DOHH2 (cell line): ENCODE measurements around the gene CSNK2B.

Experiments
- H3F3A ChIP-seq: fragments of 200-600 bp; sonication (generic), shearing (Covaris generic); 2 replicates; pipeline ENCODE4 v1.6.0; 2016; ENCODE audit warnings: antibody characterized with exemption, mild to moderate bottlenecking; ENCODE audit not compliant: control insufficient read depth, insufficient read depth
- H3K27ac ChIP-seq: fragments of 200-600 bp; sonication (generic); 2 replicates; pipeline ENCODE4 v1.5.1; 2014; ENCODE audit warnings: low read depth, mild to moderate bottlenecking, low read length, moderate library complexity
- H3K27me3 ChIP-seq: fragments of 200-600 bp; sonication (generic); 2 replicates; pipeline ENCODE4 v1.6.1; 2014; ENCODE audit warnings: mild to moderate bottlenecking, low read length, mixed read lengths; ENCODE audit not compliant: control insufficient read depth
- H3K36me3 ChIP-seq: fragments of 200-600 bp; sonication (generic); 2 replicates; pipeline ENCODE4 v1.6.1; 2014; ENCODE audit warnings: mild to moderate bottlenecking, low read length, moderate library complexity, mixed read lengths; ENCODE audit not compliant: control insufficient read depth
- H3K4me1 ChIP-seq: fragments of 200-600 bp; sonication (generic); 2 replicates; pipeline ENCODE4 v1.6.1; 2014; ENCODE audit warnings: mild to moderate bottlenecking, low read length, mixed read lengths; ENCODE audit not compliant: control insufficient read depth
- H3K4me2 ChIP-seq: fragments of 200-600 bp; sonication (generic); 2 replicates; pipeline ENCODE4 v1.6.0; 2014; ENCODE audit warnings: mild to moderate bottlenecking, low read length, moderate library complexity
- H3K4me3 ChIP-seq: fragments of 200-600 bp; sonication (generic); 2 replicates; pipeline ENCODE4 v1.5.1; 2014; ENCODE audit warnings: mild to moderate bottlenecking, low read length, mixed read lengths
- H3K79me2 ChIP-seq: fragments of 200-600 bp; sonication (generic); 2 replicates; pipeline ENCODE4 v1.6.1; 2014; ENCODE audit warnings: mild to moderate bottlenecking, low read length, mixed read lengths; ENCODE audit not compliant: control insufficient read depth
- H3K9me2 ChIP-seq: fragments of 200-600 bp; sonication (generic); replicated peaks from 2 replicates; pipeline ENCODE4 v1.6.1; 2014; ENCODE audit warnings: mild to moderate bottlenecking, low read length, mixed read lengths; ENCODE audit not compliant: control insufficient read depth
- H3K9me3 ChIP-seq: fragments of 200-600 bp; sonication (generic); 2 replicates; pipeline ENCODE4 v1.6.1; 2014; ENCODE audit warnings: antibody characterized with exemption, low read length, mixed read lengths; ENCODE audit not compliant: control insufficient read depth, insufficient read depth
- H4K20me1 ChIP-seq: fragments of 200-600 bp; sonication (generic); 2 replicates; pipeline ENCODE4 v1.6.0; 2014; ENCODE audit warnings: low read depth, mild to moderate bottlenecking, antibody characterized with exemption, low read length, moderate library complexity; ENCODE audit not compliant: control insufficient read depth, insufficient read depth
- CTCF ChIP-seq: fragments of 200-600 bp; sonication (generic); IDR thresholded peaks from one replicate; pipeline ENCODE4 v1.5.1; 2014; ENCODE audit warnings: antibody characterized with exemption, mild to moderate bottlenecking, low read depth, low read length; ENCODE audit not compliant: poor library complexity, severe bottlenecking
- EZH2phosphoT487 ChIP-seq: fragments of 200-600 bp; sonication (generic); IDR thresholded peaks from 2 replicates; pipeline ENCODE4 v1.6.1; 2017; ENCODE audit warnings: borderline replicate concordance, mild to moderate bottlenecking, antibody characterized with exemption, low read length, moderate library complexity, mixed read lengths

Gene CSNK2B

GRCh38 chr6:31710523-31711219, 44.8 kb downstream of the CSNK2B start:
- H4K20me1 ChIP-seq = no peaks in the 10 kb centered on the region
- no peak overlapping the region for H3K4me2 ChIP-seq
- peaks cover 5% of the 10 kb centered on the region; the same call in 1 of the 2 replicates for H3K4me1 ChIP-seq
- no peaks in the 10 kb centered on the region for H3K9me2 ChIP-seq
- H3K27ac ChIP-seq = no peak overlapping the region
- H3K36me3 ChIP-seq = no peaks in the 10 kb centered on the region
- peaks cover 47% of the 10 kb centered on the region for H3K27me3 ChIP-seq
- no peak overlapping the region for H3K4me3 ChIP-seq
- H3K79me2 ChIP-seq = no peaks in the 10 kb centered on the region
- TF ChIP-seq CTCF (no peak), EZH2phosphoT487 (no peak)
- peaks cover 3% of the 10 kb centered on the region; the same call in 1 of the 2 replicates for H3F3A ChIP-seq
- H3K9me3 ChIP-seq = no peaks in the 10 kb centered on the region

GRCh38 chr6:31711233-31711632, 45.4 kb downstream of the CSNK2B start:
- no peaks in the 10 kb centered on the region for H3K9me3 ChIP-seq
- no peaks in the 10 kb centered on the region for H3F3A ChIP-seq
- no peak overlapping the region for H3K27ac ChIP-seq
- peaks cover 47% of the 10 kb centered on the region for H3K27me3 ChIP-seq
- H3K4me2 ChIP-seq = no peak overlapping the region
- no peaks in the 10 kb centered on the region for H4K20me1 ChIP-seq
- no peak overlapping the region for H3K4me3 ChIP-seq
- H3K4me1 ChIP-seq = peaks cover 5% of the 10 kb centered on the region; the same call in 1 of the 2 replicates
- no peaks in the 10 kb centered on the region for H3K36me3 ChIP-seq
- no peak for TF ChIP-seq EZH2phosphoT487
- TF ChIP-seq CTCF = no peak
- no peaks in the 10 kb centered on the region for H3K9me2 ChIP-seq
- H3K79me2 ChIP-seq = no peaks in the 10 kb centered on the region

GRCh38 chr6:31712296-31712695, 46.4 kb downstream of the CSNK2B start:
- Histone ChIP-seq H3K27ac (no peak overlapping the region), H4K20me1 (no peaks in the 10 kb centered on the region), H3K4me3 (no peak overlapping the region), H3K27me3 (peaks cover 47% of the 10 kb centered on the region), H3F3A (no peaks in the 10 kb centered on the region), H3K9me3 (no peaks in the 10 kb centered on the region), H3K4me2 (no peak overlapping the region), H3K79me2 (no peaks in the 10 kb centered on the region), H3K4me1 (peaks cover 5% of the 10 kb centered on the region; the same call in 1 of the 2 replicates), H3K36me3 (no peaks in the 10 kb centered on the region), H3K9me2 (no peaks in the 10 kb centered on the region)
- TF ChIP-seq CTCF (peak; percentile 34), EZH2phosphoT487 (no peak)
